Measurements from ENCODE around the gene CLGN. TPM values are rescaled to one million over a fixed set of nuclear protein-coding genes. Genes with fewer than 3 reads are reported as not detected.

Gene CLGN
- total and polyA plus RNA-seq, 2 of the 4 experiments (the other 2 are of a cell fraction): 0.36 to 0.75 TPM

GRCh38 chr4:140466146-140466545, 38.7 kb upstream of the CLGN start:
- Histone ChIP-seq H2AK5ac (ENCODE audit: low read depth, low read length) (no peak overlapping the region), H3K27me3 (ENCODE audit: control insufficient read depth, insufficient read depth, low read length) (peaks cover 23% of the 10 kb centered on the region), H2BK5ac (ENCODE audit: low read depth, low read length, poor library complexity, severe bottlenecking) (no peak overlapping the region), H2AFZ (replicated peaks; ENCODE audit: low read length, poor library complexity) (no peak overlapping the region), H4K8ac (ENCODE audit: low read depth in 2 of 2, low read length in 2 of 2) (no peak overlapping the region), H2BK120ac (ENCODE audit: low read depth, low read length) (no peak overlapping the region), H2BK15ac (ENCODE audit: low read depth, low read length) (no peak overlapping the region), H3K18ac (ENCODE audit: low read depth, low read length) (no peak overlapping the region), H4K91ac (ENCODE audit: insufficient read depth, low read depth, low read length) (no peak overlapping the region), H3K4me2 (ENCODE audit: low read depth, low read length) (no peak overlapping the region), H3K14ac (replicated peaks; ENCODE audit: low read depth, low read length) (no peak overlapping the region), H3K4ac (ENCODE audit: low read depth, low read length) (no peak overlapping the region), H2BK20ac (ENCODE audit: low read depth, low read length) (no peak overlapping the region), H3K23ac (ENCODE audit: low read depth, low read length) (no peak overlapping the region), H3K9me3 (ENCODE audit: control insufficient read depth, insufficient read depth, low read length) (no peaks in the 10 kb centered on the region), H3K27ac (ENCODE audit: insufficient read depth, low read length) (no peak overlapping the region), H2AK9ac (replicated peaks; ENCODE audit: low read depth, low read length, poor library complexity) (no peak overlapping the region), H3K9ac (ENCODE audit: low read depth, low read length) (no peak overlapping the region), H3K9me1 (ENCODE audit: insufficient read depth, low read length) (no peaks in the 10 kb centered on the region), H4K20me1 (ENCODE audit: insufficient read depth, low read length) (no peaks in the 10 kb centered on the region), H3K56ac (ENCODE audit: extremely low read depth, insufficient read depth, low read length) (no peak overlapping the region), H3K36me3 (ENCODE audit: control insufficient read depth, insufficient read depth, low read length) (no peaks in the 10 kb centered on the region), H3K4me1 (ENCODE audit: control insufficient read depth, insufficient read depth, low read length) (no peaks in the 10 kb centered on the region), H3K79me1 (ENCODE audit: low read depth in 1 of 2, low read length in 2 of 2) (no peaks in the 10 kb centered on the region), H3K4me3 (ENCODE audit: insufficient read depth, low read depth, low read length) (no peak overlapping the region), H4K5ac (ENCODE audit: low read depth, low read length) (no peak overlapping the region)
- no peak for ATAC-seq (ENCODE audit: low read depth)
- dilution Hi-C loops (cut with HindIII; ENCODE audit: low sequenced_read_pairs, unreplicated experiment): no loop called here
- TF ChIP-seq MXI1 (IDR thresholded peaks at IDR 0.05; ENCODE audit: borderline replicate concordance, low read depth, low read length) (no peak), USF2 (IDR thresholded peaks at IDR 0.05; ENCODE audit: low read depth, low read length) (no peak), CHD1 (IDR thresholded peaks at IDR 0.05; ENCODE audit: low read depth, low read length) (no peak), RFX5 (IDR thresholded peaks at IDR 0.05; ENCODE audit: low read depth, low read length) (no peak)
- TF ChIP-seq, protein P1, sequence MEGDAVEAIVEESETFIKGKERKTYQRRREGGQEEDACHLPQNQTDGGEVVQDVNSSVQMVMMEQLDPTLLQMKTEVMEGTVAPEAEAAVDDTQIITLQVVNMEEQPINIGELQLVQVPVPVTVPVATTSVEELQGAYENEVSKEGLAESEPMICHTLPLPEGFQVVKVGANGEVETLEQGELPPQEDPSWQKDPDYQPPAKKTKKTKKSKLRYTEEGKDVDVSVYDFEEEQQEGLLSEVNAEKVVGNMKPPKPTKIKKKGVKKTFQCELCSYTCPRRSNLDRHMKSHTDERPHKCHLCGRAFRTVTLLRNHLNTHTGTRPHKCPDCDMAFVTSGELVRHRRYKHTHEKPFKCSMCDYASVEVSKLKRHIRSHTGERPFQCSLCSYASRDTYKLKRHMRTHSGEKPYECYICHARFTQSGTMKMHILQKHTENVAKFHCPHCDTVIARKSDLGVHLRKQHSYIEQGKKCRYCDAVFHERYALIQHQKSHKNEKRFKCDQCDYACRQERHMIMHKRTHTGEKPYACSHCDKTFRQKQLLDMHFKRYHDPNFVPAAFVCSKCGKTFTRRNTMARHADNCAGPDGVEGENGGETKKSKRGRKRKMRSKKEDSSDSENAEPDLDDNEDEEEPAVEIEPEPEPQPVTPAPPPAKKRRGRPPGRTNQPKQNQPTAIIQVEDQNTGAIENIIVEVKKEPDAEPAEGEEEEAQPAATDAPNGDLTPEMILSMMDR (conservative IDR thresholded peaks at IDR 0.05; ENCODE audit: low read depth, low read length): no peak
- intact Hi-C loops (cut with micrococcal nuclease): no loop called here
- POLR2A ChIA-PET (ENCODE audit: unreplicated experiment): no interaction called here
- in situ Hi-C loops (cut with MboI; ENCODE audit: low sequenced_read_pairs): no loop called here
- no peak for DNase-seq
- CTCF ChIA-PET: no interaction called here
- BruUV-seq (replicated peaks): no TSS peak
- WGBS, 2 experiments (ENCODE audit: extremely low coverage in 2 of 2, insufficient read length in 1 of 2): no CpG with 5 or more reads among the region's 1 CpG

Data from IMR-90 (cell line).